ENCODE results near the gene USP32. TPM values are rescaled to one million over a fixed set of nuclear protein-coding genes. Genes with fewer than 3 reads are reported as not detected.

Gene USP32
- total and polyA plus RNA-seq, 5 donors, result 13.3 to 43.2 (median 32.8) TPM

- 93% methylated on average over 3 of the region's 3 CpGs for WGBS
These were observed 20.5 kb downstream of the USP32 start for GRCh38 chr17:60371416-60371815.

GRCh38 chr17:60369727-60370126 is 22.2 kb downstream of the USP32 start:
- DNase-seq (no peak), ATAC-seq (no peak)
- intact Hi-C loops (cut with DNase I), result no loop called here
- H3K27me3 ChIP-seq (ENCODE audit: control insufficient read depth, insufficient read depth), result no peaks in the 10 kb centered on the region
- WGBS, result over 99% methylated on average over 2 of the region's 2 CpGs
- H3K27ac ChIP-seq (ENCODE audit: low read length), result no peak overlapping the region
- H3K4me3 ChIP-seq (ENCODE audit: low read length), result no peak overlapping the region
- H3K4me1 ChIP-seq (ENCODE audit: control insufficient read depth, insufficient read depth, low read length), result peaks cover 3% of the 10 kb centered on the region
- H3K9me3 ChIP-seq (ENCODE audit: control insufficient read depth, low read length), result no peaks in the 10 kb centered on the region

More at GRCh38 chr17:60371416-60371815, 20.5 kb downstream of the USP32 start:
- DNase-seq, result no peak
- no peak overlapping the region for H3K4me3 ChIP-seq (ENCODE audit: low read length)
- peaks cover 3% of the 10 kb centered on the region for H3K4me1 ChIP-seq (ENCODE audit: control insufficient read depth, insufficient read depth, low read length)
- H3K9me3 ChIP-seq (ENCODE audit: control insufficient read depth, low read length), result no peaks in the 10 kb centered on the region
- no peak for ATAC-seq
- H3K27ac ChIP-seq (ENCODE audit: low read length), result no peak overlapping the region
- no peaks in the 10 kb centered on the region for H3K27me3 ChIP-seq (ENCODE audit: control insufficient read depth, insufficient read depth)
- intact Hi-C loops (cut with DNase I), result no loop called here

GRCh38 chr17:60363700-60364405 is 28.1 kb downstream of the USP32 start:
- H3K27me3 ChIP-seq (ENCODE audit: control insufficient read depth, insufficient read depth), result no peaks in the 10 kb centered on the region
- ATAC-seq (no peak), DNase-seq (no peak)
- H3K27ac ChIP-seq (ENCODE audit: low read length), result no peak overlapping the region
- H3K9me3 ChIP-seq (ENCODE audit: control insufficient read depth, low read length), result no peaks in the 10 kb centered on the region
- H3K4me1 ChIP-seq (ENCODE audit: control insufficient read depth, insufficient read depth, low read length), result no peaks in the 10 kb centered on the region
- intact Hi-C loops (cut with DNase I), result no loop called here
- WGBS, result 90% methylated on average over 3 of the region's 3 CpGs
- H3K4me3 ChIP-seq (ENCODE audit: low read length), result no peak overlapping the region

GRCh38 chr17:60362329-60362728 is 29.6 kb downstream of the USP32 start:
- H3K4me3 ChIP-seq (ENCODE audit: low read length), result no peak overlapping the region
- no peaks in the 10 kb centered on the region for H3K4me1 ChIP-seq (ENCODE audit: control insufficient read depth, insufficient read depth, low read length)
- no peak overlapping the region for H3K27ac ChIP-seq (ENCODE audit: low read length)
- intact Hi-C loops (cut with DNase I), result no loop called here
- no peak for DNase-seq
- 81% methylated on average over 4 of the region's 4 CpGs for WGBS
- no peaks in the 10 kb centered on the region for H3K27me3 ChIP-seq (ENCODE audit: control insufficient read depth, insufficient read depth)
- H3K9me3 ChIP-seq (ENCODE audit: control insufficient read depth, low read length), result no peaks in the 10 kb centered on the region
- no peak for ATAC-seq

GRCh38 chr17:60361889-60362288 is 30.0 kb downstream of the USP32 start:
- 90% methylated on average over 2 of the region's 2 CpGs for WGBS
- ATAC-seq (no peak), DNase-seq (no peak)
- intact Hi-C loops (cut with DNase I), result no loop called here
- Histone ChIP-seq H3K4me3 (ENCODE audit: low read length) (no peak overlapping the region), H3K27ac (ENCODE audit: low read length) (no peak overlapping the region), H3K9me3 (ENCODE audit: control insufficient read depth, low read length) (no peaks in the 10 kb centered on the region), H3K27me3 (ENCODE audit: control insufficient read depth, insufficient read depth) (no peaks in the 10 kb centered on the region), H3K4me1 (ENCODE audit: control insufficient read depth, insufficient read depth, low read length) (no peaks in the 10 kb centered on the region)

GRCh38 chr17:60359415-60359814 is 32.5 kb downstream of the USP32 start:
- no peak for ATAC-seq
- no peaks in the 10 kb centered on the region for H3K4me1 ChIP-seq (ENCODE audit: control insufficient read depth, insufficient read depth, low read length)

GRCh38 chr17:60358606-60359225 is 33.2 kb downstream of the USP32 start:
- no peaks in the 10 kb centered on the region for H3K4me1 ChIP-seq (ENCODE audit: control insufficient read depth, insufficient read depth, low read length)
- no peak overlapping the region for H3K27ac ChIP-seq (ENCODE audit: low read length)
- WGBS, result 68% methylated on average over 3 of the region's 3 CpGs
- ATAC-seq (no peak), DNase-seq (no peak)
- H3K27me3 ChIP-seq (ENCODE audit: control insufficient read depth, insufficient read depth), result no peaks in the 10 kb centered on the region
- no peaks in the 10 kb centered on the region for H3K9me3 ChIP-seq (ENCODE audit: control insufficient read depth, low read length)
- no peak overlapping the region for H3K4me3 ChIP-seq (ENCODE audit: low read length)
- intact Hi-C loops (cut with DNase I), result no loop called here

More at GRCh38 chr17:60359415-60359814, 32.5 kb downstream of the USP32 start:
- intact Hi-C loops (cut with DNase I), result no loop called here
- H3K27ac ChIP-seq (ENCODE audit: low read length), result no peak overlapping the region
- H3K9me3 ChIP-seq (ENCODE audit: control insufficient read depth, low read length), result no peaks in the 10 kb centered on the region
- no peak for DNase-seq
- H3K27me3 ChIP-seq (ENCODE audit: control insufficient read depth, insufficient read depth), result no peaks in the 10 kb centered on the region
- H3K4me3 ChIP-seq (ENCODE audit: low read length), result no peak overlapping the region

GRCh38 chr17:60356940-60357339 is 35.0 kb downstream of the USP32 start:
- no peaks in the 10 kb centered on the region for H3K4me1 ChIP-seq (ENCODE audit: control insufficient read depth, insufficient read depth, low read length)
- ATAC-seq (peak in 1 of 2 donors; percentile 28), DNase-seq (no peak)
- WGBS, result 100% methylated on average over 1 of the region's 1 CpG
- no peaks in the 10 kb centered on the region for H3K27me3 ChIP-seq (ENCODE audit: control insufficient read depth, insufficient read depth)
- no peaks in the 10 kb centered on the region for H3K9me3 ChIP-seq (ENCODE audit: control insufficient read depth, low read length)
- H3K27ac ChIP-seq (ENCODE audit: low read length), result no peak overlapping the region
- intact Hi-C loops (cut with DNase I), result no loop called here
- H3K4me3 ChIP-seq (ENCODE audit: low read length), result no peak overlapping the region

- WGBS, result 97% methylated on average over 4 of the region's 4 CpGs
- H3K27ac ChIP-seq (ENCODE audit: low read length), result no peak overlapping the region
- no peak overlapping the region for H3K4me3 ChIP-seq (ENCODE audit: low read length)
- no peaks in the 10 kb centered on the region for H3K9me3 ChIP-seq (ENCODE audit: control insufficient read depth, low read length)
- no peaks in the 10 kb centered on the region for H3K27me3 ChIP-seq (ENCODE audit: control insufficient read depth, insufficient read depth)
- intact Hi-C loops (cut with DNase I), result no loop called here
- no peaks in the 10 kb centered on the region for H3K4me1 ChIP-seq (ENCODE audit: control insufficient read depth, insufficient read depth, low read length)
- ATAC-seq (no peak), DNase-seq (no peak)
These were observed 36.0 kb downstream of the USP32 start for GRCh38 chr17:60355663-60356594.

- intact Hi-C loops (cut with DNase I), result no loop called here
- no peak for ATAC-seq
- WGBS, result 34% methylated on average over 1 of the region's 1 CpG
- H3K27ac ChIP-seq (ENCODE audit: low read length), result no peak overlapping the region
- DNase-seq, result no peak
- H3K4me3 ChIP-seq (ENCODE audit: low read length), result no peak overlapping the region
- H3K9me3 ChIP-seq (ENCODE audit: control insufficient read depth, low read length), result no peaks in the 10 kb centered on the region
- H3K27me3 ChIP-seq (ENCODE audit: control insufficient read depth, insufficient read depth), result no peaks in the 10 kb centered on the region
- no peaks in the 10 kb centered on the region for H3K4me1 ChIP-seq (ENCODE audit: control insufficient read depth, insufficient read depth, low read length)
These were observed 37.7 kb downstream of the USP32 start for GRCh38 chr17:60354223-60354622.

- no peak for ATAC-seq
- no peak overlapping the region for H3K27ac ChIP-seq (ENCODE audit: low read length)
- no peak for DNase-seq
- H3K4me1 ChIP-seq (ENCODE audit: control insufficient read depth, insufficient read depth, low read length), result no peaks in the 10 kb centered on the region
- intact Hi-C loops (cut with DNase I), result no loop called here
- no peaks in the 10 kb centered on the region for H3K9me3 ChIP-seq (ENCODE audit: control insufficient read depth, low read length)
- no peaks in the 10 kb centered on the region for H3K27me3 ChIP-seq (ENCODE audit: control insufficient read depth, insufficient read depth)
- WGBS, result 85% methylated on average over 4 of the region's 4 CpGs
- no peak overlapping the region for H3K4me3 ChIP-seq (ENCODE audit: low read length)
These were observed 38.2 kb downstream of the USP32 start for GRCh38 chr17:60353773-60354172.

Data from right cardiac atrium (tissue), 5 donors.